ENCODE measurements around the gene ARHGAP15.

ARHGAP15 gene

GRCh38 chr2:143329288-143329687 lies 200.1 kb downstream of the ARHGAP15 start:
- no peak overlapping the region for H3K4me3 ChIP-seq (ENCODE audit: control insufficient read depth, low read depth, low read length)
- DNase-seq (ENCODE audit: low read depth) = no peak
- no peak for TF ChIP-seq CTCF (IDR thresholded peaks at IDR 0.05; ENCODE audit: control insufficient read depth, insufficient read depth, low read depth, low read length, missing control alignments)

- TF ChIP-seq CTCF (IDR thresholded peaks at IDR 0.05; ENCODE audit: control insufficient read depth, insufficient read depth, low read depth, low read length, missing control alignments) = no peak
- DNase-seq (ENCODE audit: low read depth) = no peak
- H3K4me3 ChIP-seq (ENCODE audit: control insufficient read depth, low read depth, low read length) = no peak overlapping the region
These were observed 204.1 kb downstream of the ARHGAP15 start for GRCh38 chr2:143333168-143333791.

GRCh38 chr2:143333847-143334246 lies 204.6 kb downstream of the ARHGAP15 start:
- no peak for DNase-seq (ENCODE audit: low read depth)

DNA sequence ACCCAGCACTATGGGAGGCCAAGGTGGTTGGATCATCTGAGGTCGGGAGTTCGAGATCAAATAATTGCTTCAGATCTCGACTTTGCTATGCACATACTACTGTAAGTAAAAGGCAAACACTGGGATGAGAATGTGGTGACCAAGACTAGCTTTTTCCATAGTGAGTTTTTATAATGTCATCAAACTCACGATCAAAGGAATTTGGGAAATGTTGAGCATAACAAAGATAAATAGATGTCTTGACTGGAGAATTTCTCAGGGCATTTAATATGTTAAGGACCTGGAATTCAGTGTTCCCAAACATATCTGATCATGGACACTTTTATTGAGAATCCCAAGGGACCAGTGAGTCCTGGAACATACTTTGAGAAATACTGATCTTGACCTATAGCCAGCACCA lies 205.6 kb downstream of the ARHGAP15 start:
- H3K4me3 ChIP-seq (ENCODE audit: control insufficient read depth, low read depth, low read length) = no peak overlapping the region
- TF ChIP-seq CTCF (IDR thresholded peaks at IDR 0.05; ENCODE audit: control insufficient read depth, insufficient read depth, low read depth, low read length, missing control alignments) = no peak
- no peak for DNase-seq (ENCODE audit: low read depth)

More at GRCh38 chr2:143333847-143334246, 204.6 kb downstream of the ARHGAP15 start:
- no peak for TF ChIP-seq CTCF (IDR thresholded peaks at IDR 0.05; ENCODE audit: control insufficient read depth, insufficient read depth, low read depth, low read length, missing control alignments)
- H3K4me3 ChIP-seq (ENCODE audit: control insufficient read depth, low read depth, low read length) = no peak overlapping the region

DNA sequence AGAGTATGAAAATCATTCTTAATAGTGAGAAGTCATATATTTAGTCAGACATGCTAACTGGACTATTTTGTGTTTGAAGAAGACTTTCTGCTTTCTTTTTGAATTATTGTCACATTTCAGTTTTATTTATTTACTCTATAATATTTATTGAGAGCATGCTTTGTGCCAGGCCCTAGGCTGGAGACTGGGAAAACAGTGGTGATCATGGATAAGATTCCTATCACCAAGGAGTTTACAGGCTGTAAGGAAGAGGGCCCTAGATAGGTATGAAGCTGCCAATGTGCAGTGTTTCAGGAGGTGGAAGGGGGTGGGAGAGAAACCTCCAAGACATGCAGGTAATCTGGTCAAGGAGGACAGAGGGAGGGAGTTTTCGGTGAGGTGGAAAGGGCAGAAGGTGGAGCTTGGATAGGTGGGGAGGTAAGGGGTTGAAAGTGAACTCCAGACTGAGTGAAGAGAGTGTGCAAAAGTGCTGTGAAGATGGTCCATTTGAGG lies 207.5 kb downstream of the ARHGAP15 start:
- DNase-seq (ENCODE audit: low read depth) = no peak
- no peak overlapping the region for H3K4me3 ChIP-seq (ENCODE audit: control insufficient read depth, low read depth, low read length)
- TF ChIP-seq CTCF (IDR thresholded peaks at IDR 0.05; ENCODE audit: control insufficient read depth, insufficient read depth, low read depth, low read length, missing control alignments) = no peak

DNA sequence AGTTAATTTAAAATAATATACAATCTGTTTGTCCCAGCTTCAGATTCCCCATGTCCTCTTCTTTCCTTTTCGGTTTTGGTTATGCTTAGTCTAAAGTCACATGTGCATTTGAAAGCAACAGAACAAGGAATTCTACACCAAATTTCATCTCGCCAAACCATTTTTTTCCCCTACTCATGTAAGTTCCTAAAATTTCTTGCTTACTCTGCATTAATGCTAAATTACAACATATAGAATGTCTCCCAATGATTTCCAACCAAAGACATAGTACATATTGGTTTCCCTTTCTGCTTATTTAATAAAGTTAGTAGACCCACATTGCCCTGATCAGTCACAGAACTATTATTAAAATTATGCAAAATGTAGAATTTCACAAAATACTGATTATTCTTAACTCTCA lies 212.3 kb downstream of the ARHGAP15 start:
- TF ChIP-seq CTCF (IDR thresholded peaks at IDR 0.05; ENCODE audit: control insufficient read depth, insufficient read depth, low read depth, low read length, missing control alignments) = no peak
- no peak overlapping the region for H3K4me3 ChIP-seq (ENCODE audit: control insufficient read depth, low read depth, low read length)
- no peak for DNase-seq (ENCODE audit: low read depth)

Data from AG09309 (cell line).